H1 (cell line): Measurements from ENCODE around the gene COL6A2.

Source experiments
- FOSL1 ChIP-seq: IDR thresholded peaks from 2 replicates; pipeline ENCODE4 v1.6.1; 2011; ENCODE audit warnings: mild to moderate bottlenecking, low read depth, low read length, moderate library complexity; ENCODE audit not compliant: insufficient read depth
- MAFK ChIP-seq: IDR thresholded peaks from 2 replicates; pipeline ENCODE4 v1.6.1; 2012; ENCODE audit warnings: low read depth, mild to moderate bottlenecking, improper control_type of control experiment, low read length
- SIN3A ChIP-seq, 2 experiments: IDR thresholded peaks in 1 of 2; conservative IDR thresholded peaks in 1 of 2; 2 replicates each; pipeline ENCODE4 v1.6.1; 2011 to 2012; ENCODE audit warnings: low read length in 2 of 2, improper control_type of control experiment in 1 of 2, low read depth in 1 of 2, mild to moderate bottlenecking in 1 of 2
- SP1 ChIP-seq: IDR thresholded peaks from 2 replicates; pipeline ENCODE4 v1.6.1; 2011; ENCODE audit warnings: low read depth, low read length

GRCh38 chr21:46063734-46064680, 33.9 kb upstream of the COL6A2 start:
- TF ChIP-seq FOSL1, result no peak
- no peak for TF ChIP-seq SP1
- TF ChIP-seq SIN3A (conservative IDR thresholded peaks at IDR 0.05 in 1 of 2, IDR thresholded peaks at IDR 0.05 in 1 of 2; ENCODE audit: low read depth in 1 of 2, low read length in 2 of 2), result no peak
- TF ChIP-seq MAFK, result no peak
